GM18517 (cell line): ENCODE measurements around the gene OSR1.
"Not testable (repeated sequence)": the region's sequence is repeated elsewhere in the genome, so short reads cannot be mapped to it uniquely, and the experiment has no call there.

Experiments used
- ATAC-seq: cut with Tn5 transposase; IDR thresholded peaks from one replicate; pipeline ENCODE4 v1.9.1; 2021; ENCODE audit warnings: mild to moderate bottlenecking, moderate library complexity; ENCODE audit not compliant: unreplicated experiment

OSR1 gene

DNA sequence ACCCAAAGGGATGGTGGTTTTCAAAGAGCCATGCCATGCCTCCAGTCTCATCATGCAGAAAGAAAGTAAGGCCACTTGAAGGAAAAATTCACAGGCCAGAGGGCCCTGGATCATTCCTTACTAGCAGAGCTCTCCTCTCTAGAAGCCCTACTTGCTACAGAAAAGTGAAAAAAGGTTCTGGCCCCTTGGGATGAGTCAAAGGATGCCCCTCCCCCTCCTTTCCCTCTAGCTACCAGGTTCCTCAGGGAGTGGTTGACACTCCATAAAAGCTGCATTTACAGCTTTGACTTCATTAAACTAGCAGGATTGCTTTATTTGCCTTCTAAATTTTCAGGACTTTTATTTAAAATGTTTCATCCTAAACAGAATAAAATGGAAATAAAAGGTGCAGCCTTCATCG, 21.2 kb downstream of the OSR1 start:
- no peak for ATAC-seq

DNA sequence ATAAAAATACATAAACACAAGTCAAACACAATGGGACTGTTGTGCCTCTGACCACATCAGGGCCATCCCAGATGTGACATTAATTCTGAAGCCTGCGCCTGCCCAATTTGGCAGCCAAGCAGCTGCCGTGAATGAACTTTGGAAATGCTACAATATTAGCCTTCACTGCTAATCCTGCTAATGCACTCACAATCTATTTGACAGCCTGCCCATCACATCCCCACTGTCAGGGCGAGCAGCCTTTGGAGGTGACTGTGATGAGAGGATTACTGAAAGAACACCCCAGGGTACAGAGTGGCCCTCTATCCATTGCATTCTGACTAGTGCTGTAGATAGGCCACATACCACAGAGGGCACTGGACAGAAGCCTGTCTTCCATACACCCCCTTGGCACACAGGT, 21.6 kb downstream of the OSR1 start:
- ATAC-seq = no peak

DNA sequence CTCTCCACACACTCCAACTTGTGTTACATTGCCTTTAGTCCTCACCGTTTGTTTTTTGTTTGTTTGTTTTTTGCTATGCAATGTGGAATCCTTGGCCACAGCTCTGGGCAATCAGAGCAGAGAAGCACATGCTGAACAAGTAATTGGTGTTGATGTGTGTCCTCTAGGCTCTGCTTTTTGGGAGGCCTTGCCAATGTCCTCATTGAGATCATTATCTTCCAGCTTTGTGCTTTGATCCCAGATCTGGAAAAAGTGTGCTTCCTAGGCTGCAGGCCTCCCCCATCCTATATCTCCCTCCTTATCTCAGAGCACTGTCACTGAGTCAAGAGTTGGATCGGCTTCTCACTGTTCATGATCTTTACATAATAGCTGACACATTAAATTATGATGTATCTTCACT, 25.9 kb downstream of the OSR1 start:
- no peak for ATAC-seq

DNA sequence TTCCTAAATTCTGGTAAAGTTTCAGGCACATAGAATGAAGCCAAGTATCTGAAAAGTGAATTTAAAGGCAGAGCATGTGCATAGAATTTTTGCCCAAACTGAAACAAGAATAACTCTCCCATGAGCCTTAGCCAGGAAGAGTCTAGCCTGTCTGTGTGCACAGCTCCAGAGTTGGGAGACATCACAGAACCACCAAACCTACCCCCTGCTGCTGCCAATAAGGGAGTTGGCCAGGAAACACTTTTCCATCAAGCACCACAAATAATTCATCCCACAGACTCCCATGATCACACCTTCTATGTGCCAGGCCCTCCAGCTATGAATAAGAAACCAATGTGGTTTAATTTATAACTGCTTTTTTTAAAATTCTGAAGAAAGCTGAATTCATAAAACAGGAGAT, 27.0 kb downstream of the OSR1 start:
- ATAC-seq = no peak

DNA sequence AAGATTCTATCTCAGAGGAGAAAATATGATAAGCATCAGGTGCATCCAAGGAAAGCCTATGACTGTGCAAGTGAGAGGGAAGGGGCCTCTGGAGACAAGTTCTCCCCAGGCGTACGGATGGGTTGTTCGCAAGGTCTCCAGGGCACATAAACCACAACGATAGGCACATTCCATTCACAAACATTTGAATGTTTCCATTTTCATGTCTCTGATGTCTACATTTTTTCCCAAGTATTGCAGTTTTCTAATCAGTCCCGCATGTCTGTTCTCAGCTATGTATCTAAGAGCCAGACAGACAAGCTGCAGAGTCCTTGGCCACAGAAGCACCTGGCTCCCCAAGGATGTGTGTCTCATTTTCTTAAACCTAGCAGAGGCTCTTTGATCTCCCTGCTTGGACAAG, 28.0 kb downstream of the OSR1 start:
- no peak for ATAC-seq

DNA sequence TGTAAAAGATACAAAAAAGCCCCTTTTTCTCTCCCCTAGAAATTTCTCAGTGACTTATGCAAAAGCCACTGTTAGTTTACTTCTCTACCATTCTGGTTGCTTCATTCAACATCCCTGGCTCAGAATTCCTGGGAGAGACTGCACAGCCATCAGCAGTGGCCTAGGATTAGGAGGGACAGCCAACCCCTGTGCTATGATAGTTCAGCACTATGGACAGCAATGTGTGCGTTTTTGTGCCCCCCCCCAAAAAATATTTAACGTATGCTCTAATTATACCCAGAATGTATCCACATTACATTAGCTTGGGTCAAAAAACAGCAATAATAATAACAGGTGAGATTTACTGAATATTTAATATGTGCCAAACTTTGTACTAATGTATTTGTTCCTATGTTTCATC, 29.0 kb downstream of the OSR1 start:
- no peak for ATAC-seq

DNA sequence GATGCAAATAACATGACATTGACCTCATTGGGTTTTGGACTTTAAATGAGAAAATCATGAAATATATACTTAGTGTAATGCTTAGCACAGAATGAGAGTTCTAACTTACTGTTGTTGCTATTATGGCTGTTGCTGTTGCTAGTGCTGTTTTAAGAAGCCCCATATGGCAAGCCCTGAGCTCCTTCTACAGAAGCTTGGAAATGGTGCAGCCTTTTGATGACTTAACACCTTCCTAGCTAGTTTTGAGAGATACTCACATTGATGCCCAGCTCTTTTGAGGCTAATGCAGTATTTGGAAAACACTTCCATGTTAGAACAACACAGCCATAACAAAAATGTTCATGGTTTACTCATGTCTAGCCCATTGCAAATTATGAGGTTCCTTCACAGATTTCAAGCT, 30.9 kb downstream of the OSR1 start:
- ATAC-seq = no peak

DNA sequence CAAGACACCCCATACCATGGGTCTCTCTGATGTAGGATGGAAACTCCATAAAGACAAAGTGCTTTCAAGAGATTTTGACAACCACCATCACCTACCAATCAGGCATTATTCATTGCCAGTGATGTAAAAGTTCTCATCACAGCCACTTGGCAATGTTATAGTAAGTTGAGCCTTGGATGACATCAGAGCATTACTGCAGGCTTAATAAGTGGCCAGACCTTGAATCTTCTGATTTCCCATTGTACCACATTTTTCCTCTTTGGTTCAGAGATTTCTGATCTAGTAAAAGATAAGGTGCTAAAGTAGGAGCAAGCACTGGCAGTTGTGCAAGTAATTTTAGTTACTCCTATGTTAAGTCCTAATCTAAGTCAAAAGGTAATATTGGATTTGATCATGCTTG, 36.5 kb downstream of the OSR1 start:
- no peak for ATAC-seq

DNA sequence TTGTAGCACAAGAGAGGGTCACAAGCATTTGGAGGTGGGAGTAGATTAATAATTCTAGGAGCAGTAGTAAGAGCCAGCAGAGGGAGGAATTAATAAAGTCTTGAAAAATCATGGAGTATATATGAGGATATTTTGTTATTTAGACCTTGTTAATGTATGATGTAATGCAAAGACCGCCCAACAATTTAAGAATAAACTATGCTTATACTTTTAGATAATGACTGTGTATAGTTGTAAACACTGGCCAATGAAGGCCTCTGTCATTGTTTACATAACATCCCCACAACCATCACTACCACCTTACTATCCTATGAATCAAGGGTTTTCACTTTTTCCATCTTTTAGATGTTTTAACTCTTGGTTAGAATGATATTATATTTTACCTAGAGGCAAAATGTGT, 37.6 kb downstream of the OSR1 start:
- no peak for ATAC-seq

DNA sequence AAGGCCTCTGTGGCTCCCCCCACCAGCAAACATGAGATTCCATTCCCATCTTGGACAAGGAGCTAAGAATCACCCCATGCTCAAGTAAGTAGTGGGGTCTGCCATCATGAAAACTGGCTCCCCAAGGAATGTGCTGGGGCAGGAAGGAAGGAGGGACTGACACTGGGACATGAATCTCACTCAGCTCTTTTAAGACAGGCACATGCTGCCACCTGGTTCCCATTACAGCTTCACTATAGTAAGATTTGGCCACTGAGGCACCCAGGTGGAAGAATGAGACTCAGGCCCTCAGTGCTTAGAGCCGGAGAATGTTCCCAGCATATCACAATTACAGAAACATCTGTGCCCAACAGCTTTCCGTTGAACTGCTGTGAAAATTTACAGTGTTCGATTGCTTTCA, 38.7 kb downstream of the OSR1 start:
- no peak for ATAC-seq

DNA sequence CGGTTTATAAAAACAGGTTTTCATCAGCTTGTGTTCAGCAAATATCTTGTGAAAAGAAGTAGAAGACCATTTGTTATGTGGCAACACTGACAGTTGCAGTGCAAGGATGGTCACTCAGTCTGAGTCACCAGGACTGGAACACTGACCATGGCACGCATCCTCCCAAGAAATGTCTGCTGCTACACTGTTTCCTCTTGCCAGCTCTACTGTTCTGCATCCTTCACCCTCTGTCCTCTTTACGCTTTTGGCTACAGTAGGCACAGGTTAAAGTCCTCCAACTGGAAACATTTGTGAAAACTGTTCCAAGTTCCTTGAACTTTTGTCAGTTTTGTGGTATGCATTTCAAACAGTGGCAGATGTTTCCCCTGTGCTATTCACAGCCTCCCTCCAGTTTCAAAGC, 39.4 kb downstream of the OSR1 start:
- ATAC-seq = no peak

DNA sequence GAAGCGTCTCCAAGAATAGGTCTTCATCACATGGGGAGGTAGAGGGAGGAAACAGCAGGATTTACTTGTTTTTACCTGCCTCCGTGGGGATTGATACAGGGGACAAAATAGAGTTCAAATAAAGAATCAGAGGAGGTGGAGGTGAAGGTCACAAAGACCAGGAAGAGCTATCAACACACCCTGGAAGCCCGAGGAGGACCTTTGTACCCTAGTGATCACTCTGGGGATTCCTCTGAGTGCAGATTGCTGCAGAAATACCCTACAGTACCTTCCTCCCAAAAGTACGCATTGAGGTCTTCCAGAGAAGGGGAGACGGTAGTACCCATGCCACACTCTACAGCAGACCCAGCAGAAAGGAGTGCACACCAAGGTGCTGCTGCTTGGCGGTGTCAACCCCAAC, 44.9 kb downstream of the OSR1 start:
- no peak for ATAC-seq

DNA sequence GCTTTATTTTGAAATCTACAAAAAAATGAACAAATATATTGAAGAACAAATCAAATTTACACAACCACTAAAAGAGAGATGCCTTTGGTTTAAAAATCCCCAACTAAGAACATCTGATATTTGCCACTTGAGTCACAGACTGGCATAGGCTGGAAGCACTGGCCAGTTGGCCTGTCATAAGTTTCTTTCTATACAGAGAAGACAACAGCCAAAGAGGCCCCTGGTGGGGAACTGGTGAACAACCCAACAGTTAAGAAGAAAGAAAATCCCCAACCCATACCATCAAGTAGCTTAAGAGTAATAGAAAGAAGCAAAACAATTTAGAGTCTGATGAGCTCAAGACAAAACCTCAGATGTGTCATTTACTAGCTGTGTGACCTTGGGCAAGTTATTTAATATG, 45.5 kb downstream of the OSR1 start:
- ATAC-seq = no peak

DNA sequence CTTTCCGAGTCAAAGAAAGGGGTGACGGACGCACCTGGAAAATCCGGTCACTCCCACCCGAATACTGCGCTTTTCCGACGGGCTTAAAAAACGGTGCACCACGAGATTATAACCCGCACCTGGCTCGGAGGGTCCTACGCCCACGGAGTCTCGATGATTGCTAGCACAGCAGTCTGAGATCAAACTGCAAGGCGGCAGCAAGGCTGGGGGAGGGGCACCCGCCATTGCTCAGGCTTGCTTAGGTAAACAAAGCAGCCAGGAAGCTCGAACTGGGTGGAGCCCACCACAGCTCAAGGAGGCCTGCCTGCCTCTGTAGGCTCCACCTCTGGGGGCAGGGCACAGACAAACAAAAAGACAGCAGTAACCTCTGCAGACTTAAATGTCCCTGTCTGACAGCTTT, 52.4 kb downstream of the OSR1 start:
- ATAC-seq = not testable (repeated sequence)

DNA sequence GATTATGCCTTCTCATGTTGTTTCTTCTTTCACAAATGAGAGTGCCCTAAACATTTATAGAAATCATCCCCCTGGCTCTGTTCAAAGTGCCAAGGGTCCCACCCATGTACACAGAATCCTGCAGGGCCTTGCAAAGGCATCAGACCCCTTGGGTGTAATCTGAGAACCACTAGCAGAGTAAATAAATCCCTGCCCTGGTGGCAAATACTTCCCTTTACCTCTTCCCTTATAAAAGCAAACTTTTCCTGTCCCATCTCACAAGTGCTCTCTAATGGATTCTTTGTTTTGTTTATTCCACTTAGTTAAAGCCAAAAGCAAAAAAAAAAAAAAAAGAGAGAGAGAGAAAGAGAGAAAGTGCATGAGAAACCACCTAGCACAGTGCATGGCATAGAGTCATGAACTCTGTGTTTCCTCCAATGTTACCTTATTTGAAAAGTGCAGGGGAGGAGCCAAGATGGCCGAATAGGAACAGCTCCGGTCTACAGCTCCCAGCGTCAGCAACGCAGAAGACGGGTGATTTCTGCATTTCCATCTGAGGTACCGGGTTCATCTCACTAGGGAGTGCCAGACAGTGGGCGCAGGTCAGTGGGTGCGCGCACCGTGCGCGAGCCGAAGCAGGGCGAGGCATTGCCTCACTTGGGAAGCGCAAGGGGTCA, 52.9 kb downstream of the OSR1 start:
- ATAC-seq = not testable (repeated sequence)

DNA sequence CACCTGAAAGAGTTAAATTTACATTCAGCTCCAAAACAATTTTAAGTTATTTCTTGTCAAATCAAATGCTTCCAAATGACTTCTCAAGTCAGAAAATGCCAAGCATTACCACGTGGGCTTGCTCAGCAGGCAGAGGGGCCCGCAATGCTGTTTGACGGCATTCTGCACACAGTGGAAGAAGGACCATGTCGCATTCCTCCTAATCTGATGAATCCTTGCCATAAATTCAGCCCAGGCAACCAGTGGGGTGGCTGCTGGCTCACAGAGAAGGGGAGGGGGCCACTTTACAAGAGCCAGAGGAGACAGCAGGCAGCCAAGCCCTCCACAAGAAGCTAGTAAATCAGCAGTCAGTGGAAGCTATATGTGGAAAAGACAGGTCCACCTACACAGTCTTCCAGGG, 56.7 kb downstream of the OSR1 start:
- no peak for ATAC-seq
